Measurements from ENCODE around the gene FCHSD2. TPM values are rescaled to one million over a fixed set of nuclear protein-coding genes. Genes with fewer than 3 reads are reported as not detected.

FCHSD2 gene
- total RNA-seq, 1 donor from 2014 or later = 26.3 TPM

DNA sequence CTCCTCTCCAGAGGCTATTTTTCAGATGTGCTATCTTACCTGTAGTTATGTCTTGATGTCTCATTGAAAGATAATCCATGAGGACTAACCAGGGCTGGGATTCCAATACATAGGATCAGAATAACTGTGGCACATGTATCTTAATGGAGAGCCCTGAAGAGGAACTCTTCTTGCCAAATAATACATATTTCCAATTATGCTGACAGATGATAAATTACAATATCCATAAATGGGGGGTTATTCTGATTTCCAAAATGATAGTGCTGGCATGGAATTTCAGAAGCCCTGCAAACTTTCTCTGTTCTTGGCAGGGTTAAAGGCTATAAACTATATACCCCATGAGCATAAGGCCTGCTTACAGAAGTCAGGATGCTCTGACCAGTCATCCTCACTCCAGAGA, 173.7 kb downstream of the FCHSD2 start:
- DNase-seq = no peak

- no peak for DNase-seq
Observed at GRCh38 chr11:72965672-72966071, 176.4 kb downstream of the FCHSD2 start.

GRCh38 chr11:72962717-72963116, 179.4 kb downstream of the FCHSD2 start:
- no peak for DNase-seq

DNA sequence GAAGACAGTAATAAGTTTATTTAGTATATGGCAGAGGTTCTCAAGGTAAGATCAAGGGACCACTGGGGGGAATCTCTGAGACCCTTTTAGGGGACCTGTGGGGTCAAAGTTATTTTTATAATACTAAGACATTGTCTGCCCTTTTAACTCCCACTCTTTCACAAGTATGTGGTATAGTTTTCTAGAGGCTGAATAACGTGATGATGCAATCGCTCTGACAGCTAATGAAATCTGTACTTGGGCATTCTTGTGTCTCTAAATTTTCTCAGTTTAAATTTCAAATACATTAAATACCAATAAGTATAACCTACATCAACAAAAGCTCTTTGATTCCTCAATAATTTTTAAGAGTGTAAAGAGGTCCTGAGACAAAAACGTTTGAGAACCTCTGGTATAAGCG, 180.0 kb downstream of the FCHSD2 start:
- no peak for DNase-seq

DNA sequence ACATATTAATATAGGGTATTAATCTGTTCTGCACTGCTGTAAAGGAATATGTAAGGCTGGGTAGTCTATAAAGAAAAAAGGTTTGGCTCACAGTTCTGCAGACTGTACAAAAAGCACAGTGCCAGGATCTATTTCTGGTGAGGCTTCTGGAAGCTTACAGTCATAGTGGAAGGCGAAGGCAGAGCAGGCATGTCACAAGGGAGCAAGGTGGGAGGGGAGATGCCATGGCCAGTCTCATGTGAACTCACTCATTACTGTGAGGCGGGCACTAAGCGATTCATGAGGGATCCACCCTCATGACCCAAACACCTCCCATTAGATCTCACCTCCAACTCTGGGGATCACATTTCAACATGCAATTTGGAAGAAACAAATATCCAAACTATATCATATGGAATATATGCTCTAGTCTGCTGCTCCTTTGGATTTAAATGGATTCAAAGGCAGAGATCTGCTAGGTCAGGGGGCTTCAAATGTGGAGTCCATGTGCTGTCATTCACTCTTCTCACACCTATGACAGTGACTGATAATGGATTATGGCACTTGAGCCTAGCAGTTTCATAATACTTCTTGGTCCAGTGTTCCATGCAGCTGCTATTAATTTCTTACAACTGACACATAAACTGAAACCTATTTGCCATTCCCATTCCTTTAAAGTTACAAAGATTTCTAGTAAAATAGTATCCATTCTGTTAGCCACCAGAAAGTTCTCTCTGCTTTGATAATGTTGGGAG, 182.0 kb downstream of the FCHSD2 start:
- DNase-seq = no peak

- no peak for DNase-seq
Observed at GRCh38 chr11:72958791-72959190, 183.3 kb downstream of the FCHSD2 start.

DNA sequence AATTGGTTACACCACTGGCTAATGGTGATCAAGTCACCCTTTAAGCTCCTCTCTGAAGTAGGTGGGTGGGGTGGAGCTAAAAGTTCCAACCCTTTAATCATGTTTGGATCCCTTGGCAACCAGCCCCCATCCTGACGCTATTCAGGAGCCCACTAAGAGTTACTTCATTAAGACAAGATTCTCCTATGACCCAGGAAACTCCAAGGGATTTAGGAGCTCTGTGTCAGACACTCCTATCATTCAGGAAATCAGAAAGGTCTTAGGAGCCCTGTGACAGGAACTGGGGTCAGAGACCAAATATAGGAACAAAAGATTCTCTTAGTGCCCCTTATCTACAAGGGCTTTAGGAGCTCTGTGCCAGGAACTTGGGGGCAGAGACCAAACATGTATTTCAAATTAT, 186.7 kb downstream of the FCHSD2 start:
- no peak for DNase-seq

DNA sequence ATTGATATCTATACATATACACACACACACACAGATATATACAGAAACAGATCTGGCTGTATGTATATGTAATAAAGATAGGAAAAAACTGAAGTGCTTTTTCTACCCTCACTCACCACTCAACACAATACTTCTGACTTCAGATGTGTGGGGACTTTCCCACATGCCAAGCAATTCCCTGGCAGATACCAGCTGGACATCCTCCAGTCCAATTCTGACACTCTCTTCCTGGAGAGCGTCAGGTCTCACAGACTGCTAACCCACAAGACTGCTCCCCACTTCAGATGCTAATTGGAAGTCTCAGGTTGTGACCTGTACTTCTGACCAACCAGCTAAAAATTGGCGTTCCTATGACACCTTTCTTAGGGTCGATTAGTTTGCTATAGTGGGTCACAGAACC, 187.3 kb downstream of the FCHSD2 start:
- DNase-seq = peak; percentile 10

- DNase-seq = no peak
Observed at GRCh38 chr11:72953637-72954036, 188.5 kb downstream of the FCHSD2 start.

- DNase-seq = no peak
Observed at GRCh38 chr11:72951888-72952287, 190.2 kb downstream of the FCHSD2 start.

- peak; percentile 13 for DNase-seq
Observed at GRCh38 chr11:72951193-72951592, 190.9 kb downstream of the FCHSD2 start.

DNA sequence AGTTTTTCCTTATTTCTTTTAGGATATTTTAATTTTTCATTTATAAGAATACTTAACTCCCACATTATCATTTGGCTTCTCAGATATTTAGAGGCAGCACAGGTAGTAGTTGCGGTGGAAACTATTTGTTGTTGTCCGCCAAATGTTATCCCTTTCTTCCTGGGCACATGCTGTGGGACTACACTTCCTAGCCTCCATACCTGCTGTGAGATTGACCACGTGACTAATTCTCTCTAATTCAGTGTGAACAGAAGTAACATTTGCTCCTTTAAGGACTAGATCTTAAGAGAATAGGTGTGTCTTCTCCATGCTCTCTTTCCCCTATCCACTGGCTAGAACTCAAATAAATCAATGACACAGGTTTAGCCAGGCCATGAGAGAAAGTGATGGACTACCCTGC, 191.4 kb downstream of the FCHSD2 start:
- no peak for DNase-seq

- DNase-seq = no peak
Observed at GRCh38 chr11:72947229-72947628, 194.9 kb downstream of the FCHSD2 start.

- no peak for DNase-seq
Observed at GRCh38 chr11:72943664-72944063, 198.5 kb downstream of the FCHSD2 start.

DNA sequence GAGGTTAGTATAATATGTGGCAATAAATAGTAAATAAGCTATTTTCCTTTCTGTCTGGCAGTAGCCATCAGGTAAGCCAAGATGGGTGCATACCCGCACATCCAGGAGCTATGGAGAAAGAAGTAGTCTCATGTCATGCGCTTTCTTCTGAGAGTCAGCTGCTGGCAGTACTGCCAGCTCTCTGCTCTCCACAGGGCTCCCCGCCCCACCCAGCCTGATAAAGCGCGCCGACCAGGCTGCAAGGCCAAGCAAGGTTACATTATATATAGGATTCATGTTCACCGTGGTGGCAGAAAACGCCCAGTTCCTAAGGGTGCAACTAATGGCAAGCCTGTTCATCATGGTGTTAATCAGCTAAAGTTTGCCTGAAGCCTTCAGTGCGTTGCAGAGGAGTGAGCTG, 201.7 kb downstream of the FCHSD2 start:
- DNase-seq = no peak

- DNase-seq = no peak
Observed at GRCh38 chr11:72939031-72939430, 203.1 kb downstream of the FCHSD2 start.

GRCh38 chr11:72937439-72937838, 204.7 kb downstream of the FCHSD2 start:
- DNase-seq = no peak

DNA sequence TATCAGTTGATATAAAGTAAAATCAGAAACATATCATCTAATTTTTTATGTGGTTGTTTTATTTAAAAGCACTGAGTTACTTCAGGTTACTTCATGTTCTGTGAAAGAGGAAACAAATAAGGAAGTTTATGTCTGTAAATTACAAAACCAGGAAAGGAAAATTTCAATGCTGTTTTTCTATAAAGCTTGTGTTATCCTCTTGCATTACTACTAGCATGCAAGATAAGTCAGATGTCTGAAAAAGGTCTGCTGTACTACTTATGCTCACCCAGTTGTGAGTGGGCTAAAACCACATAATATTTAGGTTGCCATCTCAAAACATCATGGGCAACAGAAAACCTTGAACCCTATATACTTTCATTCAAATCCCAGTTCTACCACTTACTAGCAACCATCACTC, 206.4 kb downstream of the FCHSD2 start:
- DNase-seq = no peak

GRCh38 chr11:72932132-72932570, 210.0 kb downstream of the FCHSD2 start:
- no peak for DNase-seq

DNA sequence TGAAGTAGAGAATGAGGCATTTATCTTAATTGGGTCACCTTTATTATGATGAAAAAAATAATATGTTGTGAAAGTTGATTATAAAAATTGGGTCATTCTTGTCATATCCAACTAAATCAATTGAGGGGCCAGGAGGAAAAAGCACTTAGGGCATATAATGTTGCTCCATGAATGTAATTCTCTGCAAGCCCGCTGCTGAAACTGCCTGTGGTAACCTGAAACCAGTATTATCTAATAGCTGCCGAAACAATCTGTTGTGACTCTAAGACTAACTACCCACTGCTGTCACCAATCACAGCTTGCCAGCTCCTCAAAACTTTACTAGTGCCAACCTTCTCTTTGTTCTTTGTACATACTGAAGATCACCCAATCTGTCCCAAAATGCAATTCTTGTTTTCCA, 212.1 kb downstream of the FCHSD2 start:
- DNase-seq = peak; percentile 48

DNA sequence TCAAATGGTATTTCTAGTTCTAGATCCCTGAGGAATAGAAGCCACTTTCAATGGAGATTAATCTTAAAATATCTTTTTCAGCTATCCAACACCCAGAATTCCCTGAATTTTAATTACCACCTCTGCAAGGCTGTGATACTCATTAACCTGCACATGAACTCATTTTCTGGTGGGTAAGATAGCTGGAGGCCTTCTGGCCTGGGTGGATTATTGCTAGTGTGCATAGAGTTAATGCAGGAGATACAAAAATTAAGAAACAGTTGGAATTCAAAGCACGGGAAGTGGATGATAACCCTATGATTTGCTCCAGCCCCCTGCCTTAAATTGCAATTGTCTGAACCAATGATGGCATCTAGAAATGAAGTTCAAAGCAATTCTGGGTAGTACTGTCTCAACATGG, 212.9 kb downstream of the FCHSD2 start:
- no peak for DNase-seq

DNA sequence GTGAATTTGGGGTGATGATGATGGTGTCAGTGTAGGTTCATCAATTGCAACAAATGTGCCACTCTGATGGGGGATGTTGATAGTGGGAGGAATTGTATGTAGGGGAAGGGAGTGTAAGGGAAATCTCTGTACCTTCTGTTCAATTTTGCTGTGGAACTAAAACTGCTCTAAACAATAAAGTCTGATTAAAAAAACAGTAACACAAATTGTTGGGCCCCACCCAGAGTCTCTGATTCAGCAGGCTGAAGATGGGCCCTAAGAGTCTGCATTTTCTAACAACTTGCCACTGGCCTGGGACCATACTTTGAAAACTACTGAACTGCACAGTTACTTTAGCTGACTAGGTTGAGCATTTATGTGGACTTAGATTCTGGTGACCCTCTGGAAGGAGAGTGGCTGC, 214.7 kb downstream of the FCHSD2 start:
- DNase-seq = no peak

DNA sequence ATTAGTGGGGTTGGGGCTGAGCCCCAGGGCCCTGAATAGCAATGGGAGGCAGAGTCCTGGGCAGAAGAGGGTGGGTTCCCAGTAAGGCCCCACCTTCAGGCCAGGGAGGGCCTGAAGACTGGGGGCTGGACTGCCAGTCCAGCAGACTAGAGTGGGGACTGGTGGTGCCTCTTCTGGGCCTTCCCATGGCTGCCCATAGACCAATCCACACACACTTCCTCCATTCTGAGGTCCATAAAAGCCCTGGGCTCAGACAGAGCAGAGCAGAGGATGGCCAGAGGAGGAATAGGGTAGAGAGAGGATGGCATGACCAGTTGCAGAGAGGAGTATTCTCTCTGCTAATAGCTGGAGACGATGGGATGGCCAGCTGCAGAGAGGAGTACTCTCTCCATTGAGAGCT, 216.0 kb downstream of the FCHSD2 start:
- no peak for DNase-seq

GRCh38 chr11:72925656-72926055, 216.5 kb downstream of the FCHSD2 start:
- no peak for DNase-seq
